Large intestine (tissue), 1 donor: ENCODE data around the gene MTHFS. TPM values are rescaled to one million over a fixed set of nuclear protein-coding genes. Genes with fewer than 3 reads are reported as not detected.

Experiments used
- polyA plus RNA-seq: library from polyadenylated mRNA; unstranded; fragments of 120-200 nt; gene quantifications from one replicate; pipeline ENCODE4 v1.2.1, GENCODE V29; 2013

The MTHFS gene
- polyA plus RNA-seq, 1 donor: 98.4 TPM

Other genes with a start within 250 kb of the MTHFS start
- 4.9 TPM for gene BCL2A1, start 74.2 kb upstream of the MTHFS start, polyA plus RNA-seq
- 86.3 TPM for gene ZFAND6, start 162.7 kb upstream of the MTHFS start, polyA plus RNA-seq